Gastroesophageal sphincter (tissue), 4 donors: ENCODE results near the gene NEFH. TPM values are rescaled to one million over a fixed set of nuclear protein-coding genes. Genes with fewer than 3 reads are reported as not detected.

Experiments used
- ATAC-seq: fragments of 150-250 bp; one replicate; pipeline ENCODE4 v1.9.1; 2016; ENCODE audit warnings: mild to moderate bottlenecking, moderate library complexity
- H3K27ac ChIP-seq, 4 donors: fragments of 200-600 bp; sonication (generic) in 3 of 4; 1 replicate in 3 of 4; 2 replicates in 1 of 4; pipeline ENCODE4 v1.5.1; 2016 to 2019
- H3K27me3 ChIP-seq: fragments of 200-600 bp; sonication (generic); one replicate; pipeline ENCODE4 v1.5.1; 2019
- H3K36me3 ChIP-seq, 2 donors: fragments of 200-600 bp; sonication (generic); one replicate each; pipeline ENCODE4 v1.5.1; 2019; ENCODE audit warnings: control low read depth in 1 of 2
- H3K4me1 ChIP-seq, 3 donors: fragments of 200-600 bp; sonication (generic); 1 replicate in 2 of 3; 2 replicates in 1 of 3; pipeline ENCODE4 v1.5.1; 2016 to 2019; ENCODE audit warnings: control low read depth in 2 of 3
- H3K4me3 ChIP-seq, 2 donors: fragments of 200-600 bp; sonication (generic); one replicate each; pipeline ENCODE4 v1.5.1; 2019; ENCODE audit warnings: mild to moderate bottlenecking in 1 of 2, moderate library complexity in 1 of 2
- H3K9me3 ChIP-seq, 3 donors: fragments of 200-600 bp; sonication (generic); one replicate each; pipeline ENCODE4 v1.5.1; 2017 to 2019; ENCODE audit warnings: control low read depth in 2 of 3
- EP300 ChIP-seq: sonication (generic); formaldehyde crosslinking; IDR thresholded peaks from one replicate; pipeline ENCODE4 v1.6.1; 2017; ENCODE audit warnings: antibody characterized with exemption, mild to moderate bottlenecking
- POLR2A ChIP-seq, 2 donors: fragments of 450-650 bp; IDR thresholded peaks; one replicate each; pipeline ENCODE4 v1.6.1; 2017; ENCODE audit warnings: antibody characterized with exemption in 2 of 2, mild to moderate bottlenecking in 2 of 2, moderate library complexity in 1 of 2
- POLR2AphosphoS5 ChIP-seq: sonication (generic); formaldehyde crosslinking; IDR thresholded peaks from one replicate; pipeline ENCODE4 v1.6.1; 2017; ENCODE audit warnings: antibody characterized with exemption
- WGBS, 2 donors: methylation state at CpG; one replicate each; pipeline ENCODE4 v1.1.5; 2018; ENCODE audit warnings: low coverage in 1 of 2; 5-methylcytosine and 5-hydroxymethylcytosine counted together
- total RNA-seq, 4 donors: library from RNA; depleted of rRNA; stranded (reverse); fragments of >200 nt; gene quantifications; one replicate each; pipeline ENCODE4 v1.1.0, GENCODE V29; 2016
- TF ChIP-seq, protein P1 (sequence below), 4 experiments: fragments of 200-600 bp in 2 of 4; fragments of 450-650 bp in 2 of 4; sonication (generic) in 1 of 4; IDR thresholded peaks; one replicate each; pipeline ENCODE4 v1.5.1; 2017 to 2019; ENCODE audit warnings: antibody characterized with exemption in 4 of 4, mild to moderate bottlenecking in 2 of 4, moderate library complexity in 2 of 4

The NEFH gene
- total RNA-seq, 4 donors from 2014 or later: 0.62 to 1.3 (median 1.1) TPM

- Histone ChIP-seq H3K9me3 (no peaks in the 10 kb centered on the region), H3K4me3 (no peak overlapping the region), H3K4me1 (peaks cover 0 to 13% (median 6%) of the 10 kb centered on the region in 3 donors), H3K27ac (no peak overlapping the region), H3K36me3 (no peaks in the 10 kb centered on the region), H3K27me3 (peaks cover 95% of the 10 kb centered on the region)
- TF ChIP-seq, protein P1, sequence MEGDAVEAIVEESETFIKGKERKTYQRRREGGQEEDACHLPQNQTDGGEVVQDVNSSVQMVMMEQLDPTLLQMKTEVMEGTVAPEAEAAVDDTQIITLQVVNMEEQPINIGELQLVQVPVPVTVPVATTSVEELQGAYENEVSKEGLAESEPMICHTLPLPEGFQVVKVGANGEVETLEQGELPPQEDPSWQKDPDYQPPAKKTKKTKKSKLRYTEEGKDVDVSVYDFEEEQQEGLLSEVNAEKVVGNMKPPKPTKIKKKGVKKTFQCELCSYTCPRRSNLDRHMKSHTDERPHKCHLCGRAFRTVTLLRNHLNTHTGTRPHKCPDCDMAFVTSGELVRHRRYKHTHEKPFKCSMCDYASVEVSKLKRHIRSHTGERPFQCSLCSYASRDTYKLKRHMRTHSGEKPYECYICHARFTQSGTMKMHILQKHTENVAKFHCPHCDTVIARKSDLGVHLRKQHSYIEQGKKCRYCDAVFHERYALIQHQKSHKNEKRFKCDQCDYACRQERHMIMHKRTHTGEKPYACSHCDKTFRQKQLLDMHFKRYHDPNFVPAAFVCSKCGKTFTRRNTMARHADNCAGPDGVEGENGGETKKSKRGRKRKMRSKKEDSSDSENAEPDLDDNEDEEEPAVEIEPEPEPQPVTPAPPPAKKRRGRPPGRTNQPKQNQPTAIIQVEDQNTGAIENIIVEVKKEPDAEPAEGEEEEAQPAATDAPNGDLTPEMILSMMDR (IDR thresholded peaks at IDR 0.05): no peak
- no peak for ATAC-seq
- WGBS, 2 donors: 20% methylated on average over 1 of the region's 5 CpGs; no CpG with 5 or more reads in 1 of the 2 donors
These were observed 7.0 kb upstream of the NEFH start for GRCh38 chr22:29473001-29473400.

- TF ChIP-seq POLR2AphosphoS5 (no peak), EP300 (no peak), POLR2A (IDR thresholded peaks at IDR 0.05) (no peak)
- TF ChIP-seq, protein P1 (IDR thresholded peaks at IDR 0.05): no peak
- H3K36me3 ChIP-seq: no peaks in the 10 kb centered on the region
- H3K9me3 ChIP-seq: peaks cover 0 to 5% (median 0%) of the 10 kb centered on the region in 3 donors
- 49 to 88% methylated on average over 3 to 8 of the region's 8 CpGs for WGBS, 2 donors
- peaks cover 96% of the 10 kb centered on the region for H3K27me3 ChIP-seq
- no peak overlapping the region for H3K27ac ChIP-seq
- ATAC-seq: no peak
- H3K4me3 ChIP-seq: no peak overlapping the region
- H3K4me1 ChIP-seq: peaks cover 0 to 24% (median 8%) of the 10 kb centered on the region in 3 donors
These were observed 4.5 kb upstream of the NEFH start for GRCh38 chr22:29475550-29475949.

DNA sequence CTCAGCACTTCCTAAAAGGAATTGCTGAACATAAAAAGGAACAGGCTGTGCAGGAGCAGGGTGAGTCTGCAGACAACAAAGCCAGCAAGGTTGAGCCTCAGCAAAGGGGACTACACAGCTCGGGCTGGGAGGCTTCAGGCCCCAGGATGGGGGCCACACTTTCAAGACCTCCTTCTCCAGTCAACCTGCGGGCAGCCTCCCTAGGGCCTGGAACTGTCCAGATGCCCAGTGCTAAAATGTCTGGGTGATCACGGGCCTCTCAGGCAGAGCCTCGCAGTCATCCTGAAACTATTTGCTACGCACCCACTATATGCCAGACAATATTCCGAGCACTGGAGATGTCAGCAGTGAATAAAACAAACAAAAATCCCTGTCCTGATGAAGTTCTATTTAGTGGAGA is 3.9 kb upstream of the NEFH start:
- H3K36me3 ChIP-seq: no peaks in the 10 kb centered on the region
- no peak overlapping the region for H3K27ac ChIP-seq
- peaks cover 96% of the 10 kb centered on the region for H3K27me3 ChIP-seq
- TF ChIP-seq POLR2AphosphoS5: no peak
- TF ChIP-seq, protein P1 (IDR thresholded peaks at IDR 0.05): no peak
- no peak for TF ChIP-seq POLR2A (IDR thresholded peaks at IDR 0.05)
- TF ChIP-seq EP300: no peak
- WGBS, 2 donors: 25 to 51% methylated on average over 1 to 2 of the region's 6 CpGs
- ATAC-seq: no peak
- H3K4me3 ChIP-seq: no peak overlapping the region
- peaks cover 0 to 9% (median 0%) of the 10 kb centered on the region in 3 donors for H3K9me3 ChIP-seq
- H3K4me1 ChIP-seq: peaks cover 0 to 28% (median 12%) of the 10 kb centered on the region in 3 donors

DNA sequence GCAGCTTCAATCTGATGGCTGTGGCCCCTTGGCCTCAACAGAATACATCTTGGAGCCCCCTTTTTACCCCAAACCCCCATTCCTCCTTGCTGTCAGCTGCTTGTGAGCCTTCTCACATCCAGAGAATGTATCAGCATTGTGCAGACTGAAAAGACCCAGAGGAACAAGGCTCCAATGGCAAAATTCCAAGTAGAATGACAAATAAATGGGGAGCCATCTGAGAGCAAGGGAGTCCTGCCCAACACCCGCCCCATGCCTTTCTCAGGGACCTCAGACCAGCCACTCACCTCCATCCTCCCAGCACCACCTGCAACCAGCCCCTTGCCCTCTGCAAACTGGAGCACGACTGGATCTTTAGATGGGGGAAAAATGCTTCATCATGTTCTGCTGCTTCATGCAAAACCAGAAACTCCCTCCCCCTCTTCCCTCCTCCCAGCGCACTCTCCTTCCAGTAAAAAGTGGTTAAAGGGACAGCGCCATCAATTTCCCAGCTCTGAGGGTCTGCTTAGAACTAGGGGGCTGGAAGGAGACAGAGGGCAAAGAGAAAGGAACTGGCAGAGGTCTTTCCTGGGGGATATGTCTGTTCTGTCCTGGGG is 2.2 kb upstream of the NEFH start:
- Histone ChIP-seq H3K27ac (no peak overlapping the region), H3K9me3 (peaks cover 0 to 9% (median 0%) of the 10 kb centered on the region in 3 donors), H3K36me3 (no peaks in the 10 kb centered on the region), H3K27me3 (peaks cover 96% of the 10 kb centered on the region), H3K4me1 (peaks cover 0 to 36% (median 15%) of the 10 kb centered on the region in 3 donors), H3K4me3 (no peak overlapping the region)
- TF ChIP-seq EP300 (no peak), POLR2AphosphoS5 (no peak), POLR2A (IDR thresholded peaks at IDR 0.05) (no peak)
- TF ChIP-seq, protein P1 (IDR thresholded peaks at IDR 0.05): no peak
- no peak for ATAC-seq
- WGBS, 2 donors: 14 to 20% methylated on average over 1 to 4 of the region's 4 CpGs
